NCI-H146 (cell line): Measurements from ENCODE around the gene VSIR.

ENCODE experiments used
- DNase-seq: peaks from one replicate; lab custom pipeline; 2025; lab: John Stamatoyannopoulos, UW

The VSIR gene

GRCh38 chr10:71713135-71714030, 59.9 kb downstream of the VSIR start:
- DNase-seq = no peak

DNA sequence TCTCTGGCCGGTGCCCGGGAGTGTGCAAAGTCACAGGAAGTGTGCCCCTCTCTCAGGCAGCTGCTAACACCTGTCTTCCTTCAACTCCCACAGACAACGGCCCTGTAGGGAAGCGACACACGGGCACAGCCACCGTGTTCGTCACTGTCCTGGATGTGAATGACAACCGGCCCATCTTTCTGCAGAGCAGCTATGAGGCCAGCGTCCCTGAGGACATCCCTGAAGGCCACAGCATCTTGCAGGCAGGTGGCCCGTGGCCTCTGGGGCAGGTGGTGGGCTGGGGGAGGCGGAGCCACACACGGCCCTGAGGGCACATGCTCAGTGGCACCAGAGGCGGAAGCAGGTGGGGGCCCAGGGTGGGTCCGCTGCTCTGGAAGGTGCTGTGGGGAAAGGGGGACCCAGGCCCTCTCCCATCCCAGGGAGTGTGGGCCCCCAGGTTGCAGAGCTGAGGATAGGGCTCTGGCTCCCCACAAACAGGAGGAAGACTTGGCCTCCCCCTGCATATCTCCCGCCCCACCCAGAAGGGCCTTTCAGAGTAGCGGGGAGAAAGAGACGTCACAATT, 60.7 kb downstream of the VSIR start:
- peak; percentile 20 for DNase-seq

DNA sequence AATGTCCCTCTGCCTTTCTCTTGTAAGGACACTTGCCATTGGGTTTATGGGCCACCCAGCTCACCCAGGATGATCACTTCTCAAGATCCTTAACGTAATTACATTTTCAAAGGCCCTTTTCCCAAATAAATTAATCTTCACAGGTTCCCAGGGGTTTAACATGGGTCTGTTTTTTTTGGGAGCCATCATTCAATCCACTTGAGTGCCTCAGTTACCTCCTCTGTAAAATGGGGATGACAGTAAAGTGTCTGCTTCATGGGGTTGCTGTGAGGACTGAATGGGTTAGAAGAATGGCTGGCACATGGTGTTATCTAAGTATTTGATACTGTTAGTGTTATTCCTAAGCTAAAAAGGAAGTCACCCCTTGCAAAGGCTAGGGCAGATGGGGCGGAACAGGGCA, 61.1 kb downstream of the VSIR start:
- DNase-seq = no peak

GRCh38 chr10:71711052-71711623, 62.2 kb downstream of the VSIR start:
- peak; percentile 96 for DNase-seq

DNA sequence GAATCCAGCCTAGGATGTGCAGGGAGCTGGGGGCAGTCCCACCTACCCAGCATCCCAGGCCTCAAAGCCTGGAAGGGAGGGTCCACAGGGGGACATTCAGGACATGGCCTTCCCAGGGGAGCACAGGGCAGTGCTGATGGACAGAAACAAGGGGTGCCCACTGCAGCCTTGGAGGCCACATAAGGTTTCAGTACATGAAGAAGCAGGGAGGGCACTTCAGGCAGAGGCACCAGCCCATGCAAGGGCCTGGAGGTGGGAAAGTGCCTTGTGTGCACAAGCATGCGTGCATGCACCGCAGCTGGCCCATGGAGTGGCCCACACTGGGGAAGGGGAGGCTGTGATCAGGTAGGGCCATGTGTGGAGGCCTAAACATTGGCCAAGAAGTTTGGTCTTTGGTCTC, 62.8 kb downstream of the VSIR start:
- DNase-seq = no peak

- DNase-seq = no peak
Observed at GRCh38 chr10:71708897-71709882, 64.1 kb downstream of the VSIR start.

DNA sequence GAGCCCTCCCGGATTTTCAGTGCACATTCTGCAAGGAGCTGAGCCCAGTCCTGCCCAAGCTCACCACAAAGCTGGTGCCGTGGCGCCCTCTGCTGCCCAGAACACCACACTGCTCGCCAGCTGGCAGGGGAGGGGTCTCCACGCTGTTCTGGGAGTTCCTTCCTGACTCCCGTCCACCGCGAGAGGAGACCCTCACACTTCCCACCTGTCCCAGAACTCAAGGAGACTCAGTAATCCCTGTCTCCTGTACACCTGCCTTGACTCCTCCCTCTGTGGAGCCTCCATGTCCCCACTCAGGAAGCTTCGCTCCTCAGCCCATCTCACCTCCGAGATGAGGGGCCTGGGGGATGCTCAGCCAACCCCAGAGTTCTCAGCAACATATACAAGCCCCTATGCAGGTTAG, 65.0 kb downstream of the VSIR start:
- DNase-seq = peak; percentile 29

DNA sequence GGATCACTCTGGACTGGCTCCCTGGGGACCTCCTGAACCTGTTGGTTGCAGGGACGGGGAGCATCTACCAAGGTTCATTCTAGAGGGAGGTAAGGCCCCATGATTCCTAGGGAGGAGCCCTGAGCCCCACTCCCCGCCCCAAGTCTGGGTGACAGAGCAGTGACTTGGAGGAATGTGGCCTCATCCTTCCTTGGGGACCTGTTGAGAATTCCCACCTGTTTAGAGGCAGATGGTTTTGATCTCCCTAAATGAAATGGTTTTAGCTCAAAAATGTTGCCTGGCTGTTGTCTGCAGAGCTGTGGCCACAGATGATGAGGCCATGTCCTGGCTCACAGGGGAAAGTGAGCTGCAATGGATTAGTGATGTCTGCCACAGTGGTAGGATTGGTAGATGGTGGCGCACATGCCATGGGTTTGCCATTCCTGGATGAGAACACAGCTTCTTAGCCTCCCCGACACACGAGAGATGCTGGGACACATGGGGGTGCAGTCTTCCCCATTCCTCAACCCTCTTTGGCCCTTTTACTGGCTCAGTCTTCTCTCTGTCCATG, 66.0 kb downstream of the VSIR start:
- DNase-seq = no peak

GRCh38 chr10:71706216-71707121, 66.9 kb downstream of the VSIR start:
- peak; percentile 22 for DNase-seq

GRCh38 chr10:71705582-71705981, 67.7 kb downstream of the VSIR start:
- DNase-seq = no peak

GRCh38 chr10:71704816-71705215, 68.5 kb downstream of the VSIR start:
- DNase-seq = no peak

GRCh38 chr10:71703577-71703976, 69.7 kb downstream of the VSIR start:
- DNase-seq = no peak

DNA sequence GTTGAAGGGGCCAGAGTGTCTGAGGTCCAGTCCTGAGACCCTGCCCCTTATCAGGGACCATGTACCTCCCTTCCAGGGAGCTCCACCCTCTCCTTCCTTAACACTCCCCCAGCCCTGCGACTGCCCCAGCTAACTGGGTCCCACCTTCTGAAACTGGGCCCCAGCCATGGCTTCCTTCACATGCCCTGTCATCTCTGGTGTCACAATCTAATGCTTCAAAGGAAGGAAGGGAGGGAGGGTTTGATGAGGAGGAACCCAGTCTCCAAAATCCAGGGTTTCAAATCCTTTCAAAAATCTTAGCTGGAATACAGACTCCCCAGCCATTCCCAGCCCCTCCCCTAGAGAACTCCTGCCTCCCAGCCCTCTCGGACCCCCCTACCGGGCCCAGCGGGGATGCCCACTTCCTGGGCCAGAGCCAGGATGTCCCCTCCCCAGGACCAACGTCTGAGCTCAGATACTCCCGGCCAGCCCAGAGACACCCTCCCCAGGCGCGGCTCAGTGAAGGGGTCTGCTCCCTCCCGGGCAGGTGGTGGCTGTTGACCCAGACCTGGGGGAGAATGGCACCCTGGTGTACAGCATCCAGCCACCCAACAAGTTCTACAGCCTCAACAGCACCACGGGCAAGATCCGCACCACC, 71.7 kb downstream of the VSIR start:
- DNase-seq = no peak

DNA sequence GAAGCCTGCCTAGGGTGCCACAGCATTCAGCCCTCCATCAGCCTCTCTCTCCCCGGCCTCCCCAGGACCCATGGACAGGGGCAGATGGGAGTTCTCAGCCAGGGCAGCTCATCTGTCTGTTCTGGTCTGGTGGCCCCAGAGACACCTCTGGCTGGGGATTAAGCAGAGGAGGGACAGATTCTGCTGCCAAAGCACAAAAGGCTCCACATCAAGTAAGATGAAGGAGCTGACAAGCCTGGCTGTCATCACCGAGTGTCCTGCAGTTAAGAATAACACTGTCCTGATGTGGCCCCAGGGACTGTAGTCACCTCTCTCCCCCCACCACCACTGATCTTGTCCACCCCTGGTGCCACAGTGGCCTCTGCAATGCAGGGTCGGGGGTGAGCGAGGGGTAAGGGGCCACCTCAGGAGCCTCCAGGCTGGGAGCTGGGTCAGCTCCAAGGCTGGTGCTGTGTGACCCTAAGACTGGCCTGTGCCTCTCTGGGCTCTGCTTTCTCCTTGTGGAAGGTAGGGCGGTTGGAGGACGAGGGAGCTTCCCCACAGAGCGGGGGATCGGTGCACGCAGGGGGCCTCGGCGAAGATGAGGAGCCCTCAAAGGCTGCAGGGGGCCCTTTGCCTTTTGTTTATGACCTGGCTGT, 72.5 kb downstream of the VSIR start:
- no peak for DNase-seq

DNA sequence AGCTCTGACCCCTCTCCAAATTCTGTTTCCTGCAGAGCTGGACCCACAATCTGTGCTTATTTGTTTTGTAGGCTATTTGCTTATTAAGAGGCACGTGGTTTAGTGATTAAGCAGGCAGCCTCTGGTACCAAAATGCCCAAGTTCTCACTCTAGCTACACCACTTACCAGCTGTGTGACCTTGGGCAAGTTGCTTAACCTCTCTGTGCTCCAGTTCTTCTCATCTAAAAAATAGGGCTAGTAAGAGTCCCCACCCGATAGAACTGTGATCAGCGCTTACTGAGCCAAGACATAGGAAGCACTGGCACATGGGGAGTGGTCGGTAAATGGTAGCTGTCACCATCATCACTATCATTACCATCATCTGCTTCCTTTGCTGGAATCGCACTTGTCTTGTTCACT, 74.6 kb downstream of the VSIR start:
- DNase-seq = no peak

- no peak for DNase-seq
Observed at GRCh38 chr10:71697938-71698709, 75.2 kb downstream of the VSIR start.
